IMR-90 (cell line): ENCODE data around the gene NDUFB3.

Experiments used
- CEBPB ChIP-seq: IDR thresholded peaks from 2 replicates; pipeline ENCODE4 v1.6.1; 2012; ENCODE audit warnings: low read depth, low read length, improper control_type of control experiment
- CTCF ChIP-seq: conservative IDR thresholded peaks from 2 replicates; pipeline ENCODE4 v1.5.1; 2012; ENCODE audit warnings: mild to moderate bottlenecking, low read depth, low read length, improper control_type of control experiment
- MAFK ChIP-seq: IDR thresholded peaks from 2 replicates; pipeline ENCODE4 v1.6.1; 2012; ENCODE audit warnings: low read depth, low read length, improper control_type of control experiment

GRCh38 chr2:201122276-201122675 is 50.5 kb downstream of the NDUFB3 start:
- TF ChIP-seq MAFK (no peak), CTCF (no peak), CEBPB (no peak)
